Cardiac muscle cell (in vitro differentiated cells and primary cell): ENCODE results near the gene TRPV4. TPM values are rescaled to one million over a fixed set of nuclear protein-coding genes. Genes with fewer than 3 reads are reported as not detected.

Experiments used
- DNase-seq, 2 donors: peaks; one replicate each; pipeline versions ENCODE4 v3.0.0 to v3.0.0-alpha.2; 2010 to 2017; ENCODE audit warnings: low read depth in 1 of 2, low spot score in 1 of 2
- H3K27ac ChIP-seq: fragments of 200-600 bp; sonication (generic); 2 replicates; pipeline ENCODE4 v1.5.1; 2016
- H3K27me3 ChIP-seq: fragments of 200-600 bp; sonication (generic); 2 replicates; pipeline ENCODE4 v1.6.0; 2016; ENCODE audit warnings: control low read depth
- H3K36me3 ChIP-seq: fragments of 200-600 bp; sonication (generic); 2 replicates; pipeline ENCODE4 v1.5.1; 2016; ENCODE audit warnings: control low read depth
- H3K4me1 ChIP-seq: fragments of 200-600 bp; sonication (generic); 2 replicates; pipeline ENCODE4 v1.8.1; 2017; ENCODE audit warnings: low read depth, mild to moderate bottlenecking, mixed run types
- H3K4me3 ChIP-seq: fragments of 200-600 bp; sonication (generic); 2 replicates; pipeline ENCODE4 v1.5.1; 2016; ENCODE audit warnings: mild to moderate bottlenecking
- H3K9me3 ChIP-seq: fragments of 200-600 bp; sonication (generic); 2 replicates; pipeline ENCODE4 v1.5.1; 2017; ENCODE audit warnings: low read depth, mild to moderate bottlenecking, control low read depth
- CTCF ChIP-seq: IDR thresholded peaks from 2 replicates; pipeline ENCODE4 v1.5.1; 2012; ENCODE audit warnings: low read depth, mild to moderate bottlenecking, low read length
- polyA plus RNA-seq: library from polyadenylated mRNA; unstranded; fragments of >200 nt; fragmentation: Nextera tagmentation; extraction: Ambion mirVana; gene quantifications from 2 replicates; pipeline ENCODE4 v1.2.1, GENCODE V29; 2016
- total RNA-seq: library from RNA; depleted of rRNA; stranded (reverse); fragments of >200 nt; gene quantifications from 2 replicates; pipeline ENCODE4 v1.2.3, GENCODE V29; 2016

Gene TRPV4
- total and polyA plus RNA-seq, 2 experiments from 2014 or later = 2.4 to 4.1 TPM

- no peaks in the 10 kb centered on the region for H3K27me3 ChIP-seq
- H3K4me3 ChIP-seq = no peak overlapping the region
- no peaks in the 10 kb centered on the region for H3K9me3 ChIP-seq
- no peak for DNase-seq
- no peak overlapping the region for H3K27ac ChIP-seq
- H3K4me1 ChIP-seq = no peaks in the 10 kb centered on the region
- no peaks in the 10 kb centered on the region for H3K36me3 ChIP-seq
- TF ChIP-seq CTCF = no peak
Observed at GRCh38 chr12:109830267-109830666, 2.9 kb downstream of the TRPV4 start.

GRCh38 chr12:109829667-109830066 is 3.5 kb downstream of the TRPV4 start:
- no peak for TF ChIP-seq CTCF
- Histone ChIP-seq H3K27me3 (no peaks in the 10 kb centered on the region), H3K4me1 (no peaks in the 10 kb centered on the region), H3K9me3 (no peaks in the 10 kb centered on the region), H3K36me3 (no peaks in the 10 kb centered on the region), H3K4me3 (no peak overlapping the region), H3K27ac (no peak overlapping the region)
- no peak for DNase-seq

- Histone ChIP-seq H3K4me3 (no peak overlapping the region), H3K4me1 (no peaks in the 10 kb centered on the region), H3K9me3 (no peaks in the 10 kb centered on the region), H3K36me3 (no peaks in the 10 kb centered on the region), H3K27me3 (no peaks in the 10 kb centered on the region), H3K27ac (no peak overlapping the region)
- TF ChIP-seq CTCF = no peak
- no peak for DNase-seq
Observed at GRCh38 chr12:109828754-109829511, 4.3 kb downstream of the TRPV4 start.

GRCh38 chr12:109827566-109828550 is 5.3 kb downstream of the TRPV4 start:
- DNase-seq = peak in 1 of 2 donors; percentile 49
- no peak for TF ChIP-seq CTCF
- Histone ChIP-seq H3K9me3 (no peaks in the 10 kb centered on the region), H3K36me3 (no peaks in the 10 kb centered on the region), H3K27ac (no peak overlapping the region), H3K4me3 (no peak overlapping the region), H3K4me1 (no peaks in the 10 kb centered on the region), H3K27me3 (no peaks in the 10 kb centered on the region)

GRCh38 chr12:109827080-109827479 is 6.1 kb downstream of the TRPV4 start:
- Histone ChIP-seq H3K36me3 (no peaks in the 10 kb centered on the region), H3K27me3 (no peaks in the 10 kb centered on the region), H3K9me3 (no peaks in the 10 kb centered on the region), H3K4me3 (no peak overlapping the region), H3K27ac (no peak overlapping the region), H3K4me1 (no peaks in the 10 kb centered on the region)
- no peak for TF ChIP-seq CTCF
- DNase-seq = no peak
